HCEC 1CT (cell line): ENCODE results near the gene CAPG.
"Not testable (repeated sequence)": the region's sequence is repeated elsewhere in the genome, so short reads cannot be mapped to it uniquely, and the experiment has no call there.

ENCODE experiments used
- DNase-seq: peaks from one replicate; pipeline ENCODE4 v3.0.0-alpha.2; 2017

The CAPG gene

GRCh38 chr2:85395912-85396475, 14.2 kb downstream of the CAPG start:
- DNase-seq: no peak

GRCh38 chr2:85394976-85395375, 15.2 kb downstream of the CAPG start:
- no peak for DNase-seq

- no peak for DNase-seq
Measured at GRCh38 chr2:85394261-85394681, 15.9 kb downstream of the CAPG start.

- peak; percentile 41 for DNase-seq
Measured at GRCh38 chr2:85393836-85394235, 16.3 kb downstream of the CAPG start.

GRCh38 chr2:85390941-85391669, 19.1 kb downstream of the CAPG start:
- peak; percentile 16 for DNase-seq

- DNase-seq: no peak
Measured at GRCh38 chr2:85388878-85389538, 21.2 kb downstream of the CAPG start.

GRCh38 chr2:85387754-85388153, 22.4 kb downstream of the CAPG start:
- no peak for DNase-seq

- no peak for DNase-seq
Measured at GRCh38 chr2:85385746-85386145, 24.4 kb downstream of the CAPG start.

- DNase-seq: no peak
Measured at GRCh38 chr2:85383850-85384249, 26.3 kb downstream of the CAPG start.

GRCh38 chr2:85383151-85383550, 27.0 kb downstream of the CAPG start:
- DNase-seq: peak; percentile 14

GRCh38 chr2:85380048-85380447, 30.1 kb downstream of the CAPG start:
- DNase-seq: no peak

GRCh38 chr2:85378257-85378656, 31.9 kb downstream of the CAPG start:
- DNase-seq: no peak

GRCh38 chr2:85377083-85377482, 33.1 kb downstream of the CAPG start:
- no peak for DNase-seq

- no peak for DNase-seq
Measured at GRCh38 chr2:85376291-85377065, 33.7 kb downstream of the CAPG start.

- no peak for DNase-seq
Measured at GRCh38 chr2:85371045-85371444, 39.1 kb downstream of the CAPG start.

- DNase-seq: no peak
Measured at GRCh38 chr2:85369500-85369899, 40.7 kb downstream of the CAPG start.

GRCh38 chr2:85368921-85369320, 41.2 kb downstream of the CAPG start:
- no peak for DNase-seq

- no peak for DNase-seq
Measured at GRCh38 chr2:85367180-85367579, 43.0 kb downstream of the CAPG start.

- DNase-seq: not testable (repeated sequence)
Measured at GRCh38 chr2:85362653-85363387, 47.3 kb downstream of the CAPG start.

GRCh38 chr2:85357736-85358135, 52.4 kb downstream of the CAPG start:
- DNase-seq: no peak

GRCh38 chr2:85356186-85356585, 54.0 kb downstream of the CAPG start:
- no peak for DNase-seq

- no peak for DNase-seq
Measured at GRCh38 chr2:85355521-85355920, 54.6 kb downstream of the CAPG start.

GRCh38 chr2:85355073-85355410, 55.1 kb downstream of the CAPG start:
- DNase-seq: no peak
